ENCODE measurements around the gene C2CD2.
"Not testable (repeated sequence)": the region's sequence is repeated elsewhere in the genome, so short reads cannot be mapped to it uniquely, and the experiment has no call there.

C2CD2 gene

DNA sequence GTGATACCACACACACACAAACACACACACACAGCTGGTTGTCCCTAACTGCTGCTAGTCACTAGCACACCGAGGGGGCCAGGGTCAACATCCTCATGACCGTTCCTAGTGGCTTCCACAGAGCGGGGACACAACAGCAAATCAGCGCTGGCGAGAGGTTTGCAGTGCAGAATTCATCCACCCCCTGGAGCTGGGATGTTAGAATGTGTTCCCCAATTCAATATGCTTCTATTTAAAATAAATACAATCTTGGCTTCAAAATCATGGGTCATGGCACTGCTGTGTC, 16.2 kb upstream of the C2CD2 start:
- no peak for TF ChIP-seq ZNF274 (IDR thresholded peaks at IDR 0.05; ENCODE audit: low read depth, low read length)
- no peak overlapping the region for H3K4me3 ChIP-seq (ENCODE audit: low read length)

DNA sequence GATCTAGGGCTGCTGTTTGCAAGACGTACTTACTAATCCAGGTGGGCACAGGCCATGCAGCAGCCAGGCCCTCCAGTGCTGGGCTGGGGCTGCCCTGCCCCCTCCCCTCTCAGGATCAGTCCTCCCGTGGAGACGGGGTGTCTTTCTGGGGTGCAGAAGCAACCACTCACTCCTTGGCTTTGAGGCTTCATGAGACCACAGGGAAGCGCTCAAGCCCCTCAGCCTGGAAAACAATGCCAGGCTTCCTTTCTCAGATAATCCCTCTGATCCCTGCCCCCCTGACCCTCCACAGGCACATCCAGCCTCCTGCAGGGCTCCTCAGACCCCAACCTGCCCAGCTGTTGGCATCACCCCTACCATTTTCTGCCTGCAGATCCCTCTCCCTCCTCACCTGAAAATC, 13.9 kb upstream of the C2CD2 start:
- TF ChIP-seq ZNF274 (IDR thresholded peaks at IDR 0.05; ENCODE audit: low read depth, low read length), result no peak
- no peak overlapping the region for H3K4me3 ChIP-seq (ENCODE audit: low read length)

DNA sequence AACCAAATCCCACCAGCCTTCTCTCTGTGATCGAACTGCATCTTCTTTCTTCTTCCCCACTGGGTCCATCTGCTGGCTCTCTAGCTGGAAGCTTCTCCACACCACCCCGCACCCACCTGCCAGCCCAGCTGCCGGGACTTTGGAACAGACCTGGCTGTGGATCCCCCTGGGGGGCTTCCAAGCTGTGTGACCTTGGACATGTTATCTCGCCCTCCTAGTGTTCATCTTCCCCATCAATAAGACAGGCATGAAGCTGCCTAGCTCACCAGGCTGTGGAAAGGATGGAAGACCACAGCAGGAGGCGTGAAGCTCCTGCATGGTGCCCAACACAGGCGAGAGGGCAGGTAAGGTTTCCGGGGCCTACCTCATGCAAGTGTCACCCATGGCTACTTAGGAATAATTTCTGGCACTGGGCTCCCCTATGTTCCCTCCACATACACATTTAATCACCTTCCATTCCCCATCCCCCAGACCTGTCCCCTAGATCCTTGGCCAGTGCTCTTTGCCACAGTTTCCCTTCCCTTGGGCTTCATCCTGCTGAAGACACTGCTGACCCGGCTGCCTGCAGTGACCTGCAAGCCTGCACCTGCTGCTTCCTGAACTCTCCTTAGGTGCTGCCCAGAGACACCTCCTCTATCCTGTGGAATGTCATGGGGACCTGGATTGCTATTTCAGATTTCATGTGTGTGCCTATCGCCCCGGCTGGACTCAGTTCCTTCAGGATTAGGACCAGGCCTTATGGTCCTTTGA, 13.2 kb upstream of the C2CD2 start:
- no peak for TF ChIP-seq ZNF274 (IDR thresholded peaks at IDR 0.05; ENCODE audit: low read depth, low read length)
- H3K4me3 ChIP-seq (ENCODE audit: low read length), result no peak overlapping the region

DNA sequence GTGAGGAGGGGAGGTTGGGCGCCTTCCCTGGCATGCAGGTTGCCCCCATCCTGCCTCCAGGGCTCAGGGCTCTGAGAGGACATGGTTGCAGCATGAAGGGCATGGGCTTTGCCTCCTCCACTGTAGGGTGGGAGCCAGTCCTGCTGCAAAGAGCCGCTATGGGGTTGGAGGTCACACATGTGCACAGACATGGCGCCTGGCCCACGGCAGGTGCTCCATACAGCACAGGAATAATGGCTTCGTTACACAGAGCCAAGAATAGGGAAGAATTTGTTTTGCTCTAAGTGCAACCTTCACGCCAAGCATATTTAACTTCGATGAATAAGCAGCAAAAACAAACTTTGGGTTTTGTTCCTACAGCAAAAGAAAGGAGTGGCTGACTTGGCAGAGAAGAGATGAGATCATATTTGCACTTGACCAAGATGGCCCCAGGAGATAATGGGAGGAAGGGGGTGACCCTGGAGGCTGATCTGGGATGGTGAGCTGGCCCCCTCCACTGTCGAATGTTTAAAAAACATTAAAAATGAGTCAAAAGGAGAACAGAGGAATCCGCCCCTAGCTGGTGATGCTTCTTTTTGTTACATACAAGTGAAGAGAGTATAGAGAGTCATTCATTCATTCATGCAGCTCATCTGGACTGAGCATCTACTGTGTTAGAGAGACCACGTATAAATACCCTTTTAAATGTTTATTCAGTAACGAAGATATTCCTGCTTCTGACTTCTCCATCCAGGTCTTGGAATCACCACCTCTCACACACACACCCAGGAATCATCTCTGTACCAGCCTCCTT, 12.4 kb upstream of the C2CD2 start:
- H3K4me3 ChIP-seq (ENCODE audit: low read length), result no peak overlapping the region
- no peak for TF ChIP-seq ZNF274 (IDR thresholded peaks at IDR 0.05; ENCODE audit: low read depth, low read length)

DNA sequence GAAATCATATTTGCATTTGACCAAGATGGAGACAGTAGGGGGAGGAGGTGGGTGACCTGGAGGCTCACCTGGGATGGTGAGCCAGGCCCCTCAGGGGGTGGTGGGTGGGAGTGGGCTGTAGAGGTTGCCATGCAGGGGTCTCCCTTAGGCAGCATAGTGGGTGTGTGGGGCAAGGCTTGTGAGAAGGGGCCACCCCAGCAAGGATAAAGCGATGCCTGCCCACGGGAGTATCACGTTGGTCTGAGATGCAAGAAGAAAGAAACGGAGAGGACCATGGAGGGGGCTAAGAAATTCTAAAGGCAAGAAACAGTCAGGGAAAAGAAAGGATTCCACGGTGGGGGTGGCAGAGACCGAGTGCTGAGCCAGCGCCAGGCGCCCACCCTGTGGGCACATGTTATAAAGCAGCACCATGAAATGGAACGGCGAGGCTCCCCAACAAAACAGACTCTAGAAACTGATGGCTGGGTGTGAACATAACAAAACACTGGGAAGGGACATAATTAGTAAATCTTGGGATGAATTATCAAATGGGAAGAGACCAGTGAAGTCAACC, 11.7 kb upstream of the C2CD2 start:
- H3K4me3 ChIP-seq (ENCODE audit: low read length), result no peak overlapping the region
- no peak for TF ChIP-seq ZNF274 (IDR thresholded peaks at IDR 0.05; ENCODE audit: low read depth, low read length)

DNA sequence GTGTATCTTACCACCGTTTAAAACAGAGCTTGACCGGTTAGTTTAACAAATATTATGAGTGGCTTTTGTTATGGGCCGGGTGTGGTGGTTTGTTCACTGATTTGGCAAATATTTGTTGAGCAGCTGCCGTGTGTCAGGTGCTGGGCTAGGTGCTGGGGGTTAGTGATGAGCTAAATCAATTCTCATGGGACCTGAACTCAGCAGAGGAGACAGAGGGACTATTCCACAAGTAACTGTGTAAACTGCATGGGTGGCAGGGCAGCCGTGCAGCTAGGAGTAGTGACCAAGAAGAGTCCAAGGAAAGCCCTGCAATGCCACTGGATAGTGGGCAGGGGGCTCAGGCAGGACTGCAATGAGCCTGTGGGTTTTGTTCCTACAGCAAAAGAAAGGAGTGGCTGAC, 11.2 kb upstream of the C2CD2 start:
- H3K4me3 ChIP-seq (ENCODE audit: low read length), result no peak overlapping the region
- TF ChIP-seq ZNF274 (IDR thresholded peaks at IDR 0.05; ENCODE audit: low read depth, low read length), result no peak

DNA sequence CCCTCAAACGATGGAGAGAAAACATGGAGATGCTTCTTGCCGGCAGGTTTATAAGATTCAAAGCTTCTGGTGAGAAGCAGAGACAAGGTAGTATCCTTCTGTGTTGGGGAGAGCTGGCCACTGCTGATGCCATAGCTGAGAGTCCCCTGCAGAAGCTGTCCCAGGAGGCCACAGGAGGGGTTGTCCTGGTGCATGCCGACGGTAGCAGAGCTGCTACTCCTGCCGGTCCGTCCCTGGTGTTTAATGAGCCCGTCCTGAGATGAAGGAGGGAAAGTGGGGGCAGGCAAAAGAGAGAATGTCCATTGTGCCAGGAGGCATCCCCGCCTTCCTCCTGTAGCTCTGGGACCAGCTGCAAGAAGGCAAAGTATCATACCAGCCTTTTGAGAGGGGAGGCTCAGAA, 10.4 kb upstream of the C2CD2 start:
- TF ChIP-seq ZNF274 (IDR thresholded peaks at IDR 0.05; ENCODE audit: low read depth, low read length), result no peak
- H3K4me3 ChIP-seq (ENCODE audit: low read length), result no peak overlapping the region

DNA sequence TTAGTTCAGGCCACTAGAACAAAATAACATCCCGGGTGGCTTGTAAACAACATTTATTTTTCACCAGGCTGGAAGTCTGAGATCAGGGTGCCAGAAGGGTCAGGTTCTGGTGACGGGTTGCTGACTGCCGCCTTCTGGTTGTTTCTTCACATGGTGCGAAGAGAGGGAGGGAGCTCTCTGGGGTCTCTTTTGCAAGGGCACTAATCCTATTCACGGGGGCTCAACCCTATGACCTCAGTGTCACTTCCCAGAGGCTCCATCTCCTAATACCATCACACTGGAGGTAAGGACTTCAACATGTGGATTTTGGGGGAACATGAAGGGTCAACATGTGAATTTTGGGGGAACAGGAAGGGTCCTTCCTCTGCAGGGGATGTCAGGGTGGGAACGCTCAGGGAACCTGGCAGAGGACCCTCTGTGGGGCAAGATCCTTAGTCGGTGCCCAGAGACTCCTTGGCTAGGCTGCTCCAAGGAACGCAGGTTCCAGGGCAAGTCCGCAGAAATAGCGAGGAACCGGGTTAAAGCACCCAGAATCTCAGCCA, 8.7 kb upstream of the C2CD2 start:
- no peak overlapping the region for H3K4me3 ChIP-seq (ENCODE audit: low read length)
- TF ChIP-seq ZNF274 (IDR thresholded peaks at IDR 0.05; ENCODE audit: low read depth, low read length), result no peak

DNA sequence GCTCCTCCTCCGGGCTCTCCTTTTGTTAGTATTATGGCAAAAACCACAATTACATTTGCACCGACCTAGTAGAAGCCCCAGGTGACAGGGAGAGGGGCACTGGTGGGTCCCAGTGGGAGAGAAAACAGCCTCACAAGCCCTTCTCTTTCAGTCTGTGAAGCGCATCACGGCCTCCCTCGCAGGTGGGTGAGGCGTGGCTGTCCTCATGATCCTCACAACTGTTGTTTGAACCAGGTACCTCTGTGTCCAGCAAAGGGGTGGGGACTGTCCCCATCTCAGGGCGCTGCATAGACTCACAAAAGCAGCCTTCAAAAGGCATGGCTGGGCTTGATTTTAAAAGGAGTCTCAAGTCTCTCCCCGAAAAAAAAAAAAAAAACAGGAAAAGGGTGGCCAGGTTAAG, 7.9 kb upstream of the C2CD2 start:
- no peak overlapping the region for H3K4me3 ChIP-seq (ENCODE audit: low read length)
- no peak for TF ChIP-seq ZNF274 (IDR thresholded peaks at IDR 0.05; ENCODE audit: low read depth, low read length)

DNA sequence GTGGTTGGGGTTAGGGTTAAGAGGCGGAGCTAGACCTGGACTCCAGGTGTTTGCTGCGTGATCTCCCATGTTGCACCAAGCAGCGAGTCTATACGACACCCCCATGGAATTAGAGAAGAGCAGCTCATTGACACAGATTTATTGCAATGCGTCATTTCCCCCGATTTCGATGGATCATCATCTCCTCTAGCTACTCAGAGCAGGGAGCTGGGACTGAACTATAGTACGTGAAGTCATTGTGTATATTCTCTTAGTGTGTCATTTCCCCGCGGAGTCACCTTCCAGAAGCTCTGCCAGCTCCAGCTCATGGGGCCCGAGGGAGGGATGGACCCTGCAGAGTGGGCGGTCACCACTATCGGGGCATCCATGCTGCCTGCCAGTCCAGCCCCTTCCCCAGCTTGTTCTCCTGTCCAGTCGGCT, 7.5 kb upstream of the C2CD2 start:
- no peak overlapping the region for H3K4me3 ChIP-seq (ENCODE audit: low read length)
- TF ChIP-seq ZNF274 (IDR thresholded peaks at IDR 0.05; ENCODE audit: low read depth, low read length), result no peak

DNA sequence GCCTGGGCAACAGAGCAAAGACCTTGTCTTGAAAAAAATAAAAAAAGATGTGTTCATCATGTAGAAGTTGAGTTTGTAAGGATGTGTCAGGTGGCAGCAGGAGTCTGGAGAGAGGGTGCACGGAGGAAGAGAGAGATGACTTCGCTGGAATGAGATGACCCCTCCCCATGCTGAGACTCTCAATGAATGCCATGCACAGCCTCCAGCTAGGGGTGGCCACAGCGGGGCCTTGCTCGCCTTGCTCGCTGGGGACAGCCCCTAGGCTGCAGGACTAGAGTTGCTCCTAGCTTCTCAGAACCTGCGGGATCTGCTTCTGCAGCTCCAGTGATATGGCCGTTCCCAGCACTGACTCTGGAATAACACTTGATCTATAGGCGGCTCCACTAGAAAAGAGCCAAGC, 6.6 kb upstream of the C2CD2 start:
- no peak for TF ChIP-seq ZNF274 (IDR thresholded peaks at IDR 0.05; ENCODE audit: low read depth, low read length)
- H3K4me3 ChIP-seq (ENCODE audit: low read length), result no peak overlapping the region

DNA sequence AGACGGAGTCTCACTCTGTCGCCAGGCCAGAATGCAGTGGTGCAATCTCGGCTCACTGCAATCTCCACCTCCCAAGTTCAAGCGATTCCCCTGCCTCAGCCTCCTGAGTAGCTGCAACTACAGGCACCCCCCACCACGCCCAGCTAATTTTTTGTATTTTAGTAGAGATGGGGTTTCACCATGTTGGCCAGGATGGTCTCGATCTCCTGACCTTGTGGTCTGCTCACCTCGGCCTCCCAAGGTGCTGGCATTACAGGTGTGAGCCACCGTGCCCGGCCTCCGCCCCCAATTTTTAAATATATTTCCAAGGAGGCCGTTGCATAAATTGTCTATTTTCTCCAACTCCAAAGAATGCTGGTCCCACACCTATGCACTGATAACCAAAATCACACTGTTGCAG, 5.9 kb upstream of the C2CD2 start:
- H3K4me3 ChIP-seq (ENCODE audit: low read length), result not testable (repeated sequence)

DNA sequence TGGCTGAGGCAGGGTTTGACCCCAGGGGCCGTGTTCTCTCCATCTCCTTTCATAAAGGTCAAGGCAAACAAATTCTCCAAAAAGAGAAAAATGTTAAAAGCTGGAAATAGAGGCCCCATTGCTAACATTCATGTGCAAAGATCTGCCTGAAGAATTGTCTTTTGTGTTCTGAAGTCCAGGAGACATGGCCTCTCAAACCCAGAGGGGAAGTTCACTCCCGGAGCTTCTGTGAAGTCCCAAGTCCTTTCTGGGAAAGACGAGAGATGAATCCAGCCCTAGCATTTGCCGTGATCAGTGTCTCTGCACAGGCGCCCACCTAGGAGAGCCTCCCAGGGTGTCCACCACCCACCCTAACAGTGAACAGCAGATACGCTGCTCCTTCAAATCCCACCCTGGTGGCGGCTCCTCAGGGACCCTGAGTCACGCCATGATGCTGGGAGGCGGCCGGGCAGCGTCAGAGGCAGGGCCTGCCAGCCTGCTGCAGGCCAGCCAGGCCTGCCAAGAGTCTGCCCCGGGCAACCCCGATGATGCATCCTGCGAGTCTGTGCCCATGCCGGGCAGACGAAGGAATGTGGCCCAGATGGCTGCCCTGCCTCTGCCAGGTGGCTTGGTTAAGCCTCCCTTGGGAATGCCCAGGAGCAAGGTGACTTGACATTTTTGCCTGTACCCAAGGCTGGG, 5.2 kb upstream of the C2CD2 start:
- no peak for TF ChIP-seq ZNF274 (IDR thresholded peaks at IDR 0.05; ENCODE audit: low read depth, low read length)
- no peak overlapping the region for H3K4me3 ChIP-seq (ENCODE audit: low read length)

DNA sequence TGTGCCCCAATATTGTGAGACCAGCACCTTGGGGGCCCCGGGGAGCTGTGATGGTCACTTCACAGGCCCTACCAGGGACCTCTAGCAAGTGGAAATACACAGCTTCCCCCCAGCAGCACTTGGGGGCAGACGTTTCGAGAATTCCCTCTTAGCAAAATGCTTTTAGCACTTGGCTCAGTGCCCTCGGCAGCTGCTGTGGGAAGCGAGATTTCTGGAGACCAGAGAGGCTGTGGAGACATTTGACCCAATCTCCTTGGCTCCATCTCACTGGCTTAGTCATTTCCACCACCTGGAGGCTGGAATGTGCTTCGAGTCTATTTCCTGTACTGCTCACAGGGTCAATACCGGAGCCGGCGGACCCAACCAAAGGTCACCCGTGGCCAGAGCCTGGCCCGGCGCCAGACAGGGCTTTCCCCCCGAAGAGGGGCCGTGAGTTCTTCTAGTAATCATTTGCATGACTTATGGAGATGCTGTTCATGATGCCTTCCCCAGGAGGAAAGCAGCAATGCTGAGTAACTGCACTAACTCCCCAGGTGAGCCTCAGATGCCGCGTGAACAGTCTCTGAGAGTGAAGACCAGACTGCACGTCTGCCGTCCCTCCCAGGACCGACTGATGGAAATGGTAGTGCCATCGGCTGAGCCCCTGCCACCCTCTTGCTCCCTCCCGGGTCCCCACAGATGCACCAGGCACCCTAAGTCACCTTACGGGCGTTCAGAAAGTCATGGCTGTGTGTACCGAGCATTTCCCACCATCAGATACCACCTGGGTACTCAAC, 4.4 kb upstream of the C2CD2 start:
- TF ChIP-seq ZNF274 (IDR thresholded peaks at IDR 0.05; ENCODE audit: low read depth, low read length), result no peak
- no peak overlapping the region for H3K4me3 ChIP-seq (ENCODE audit: low read length)
